OCI-LY3 (cell line): ENCODE data around the gene AAMP.

Source experiments
- H2AFZ ChIP-seq: fragments of 200-600, 300-600 bp; shearing (Covaris generic); 2 replicates; pipeline ENCODE4 v1.6.0; 2014; ENCODE audit warnings: antibody characterized with exemption, low read depth, low read length
- H3K27ac ChIP-seq: fragments of 200-600, 300-600 bp; sonication (generic); 2 replicates; pipeline ENCODE4 v1.5.1; 2014; ENCODE audit warnings: mild to moderate bottlenecking, low read length, moderate library complexity, mixed read lengths
- H3K27me3 ChIP-seq: fragments of 200-600, 300-600 bp; sonication (generic); 2 replicates; pipeline ENCODE4 v1.6.1; 2014; ENCODE audit warnings: low read depth, low read length, mixed read lengths
- H3K36me3 ChIP-seq: fragments of 200-600, 300-600 bp; sonication (generic); replicated peaks from 2 replicates; pipeline ENCODE3; 2014; ENCODE audit warnings: low read depth, low read length, mixed read lengths
- H3K4me1 ChIP-seq: fragments of 300-600, 200-600 bp; sonication (generic); 2 replicates; pipeline ENCODE4 v1.6.1; 2014; ENCODE audit warnings: low read length, mixed read lengths
- H3K4me2 ChIP-seq: fragments of 200-600, 300-600 bp; sonication (generic); 2 replicates; pipeline ENCODE4 v1.6.1; 2014; ENCODE audit warnings: low read length, mixed read lengths
- H3K4me3 ChIP-seq: fragments of 300-600, 200-600 bp; sonication (generic); 2 replicates; pipeline ENCODE4 v1.5.1; 2014; ENCODE audit warnings: antibody characterized with exemption, mild to moderate bottlenecking, low read length, moderate library complexity
- H3K79me2 ChIP-seq: fragments of 300-600, 200-600 bp; shearing (Covaris generic); 2 replicates; pipeline ENCODE4 v1.6.1; 2014; ENCODE audit warnings: mild to moderate bottlenecking, low read length, mixed read lengths
- H3K9ac ChIP-seq: fragments of 300-600, 200-600 bp; shearing (Covaris generic); 2 replicates; pipeline ENCODE4 v1.6.0; 2014; ENCODE audit warnings: mild to moderate bottlenecking, low read length, moderate library complexity
- H3K9me3 ChIP-seq: fragments of 200-600, 300-600 bp; shearing (Covaris generic); 2 replicates; pipeline ENCODE4 v1.6.1; 2014; ENCODE audit warnings: low read length, mixed read lengths; ENCODE audit not compliant: insufficient read depth
- H4K20me1 ChIP-seq: fragments of 200-600, 300-600 bp; sonication (generic); 2 replicates; pipeline ENCODE4 v1.6.1; 2016; ENCODE audit warnings: low read length, mixed read lengths; ENCODE audit not compliant: insufficient read depth
- EZH2phosphoT487 ChIP-seq: fragments of 200-600 bp; shearing (Covaris generic); IDR thresholded peaks from 2 replicates; pipeline ENCODE4 v1.6.1; 2018; ENCODE audit warnings: antibody characterized with exemption, mixed run types, low read depth
- TF ChIP-seq, protein P1 (sequence below): fragments of 200-600, 300-600 bp; sonication (generic); IDR thresholded peaks from 2 replicates; pipeline ENCODE4 v1.5.1; 2014; ENCODE audit warnings: antibody characterized with exemption, low read length, low read depth

AAMP gene, protein sequence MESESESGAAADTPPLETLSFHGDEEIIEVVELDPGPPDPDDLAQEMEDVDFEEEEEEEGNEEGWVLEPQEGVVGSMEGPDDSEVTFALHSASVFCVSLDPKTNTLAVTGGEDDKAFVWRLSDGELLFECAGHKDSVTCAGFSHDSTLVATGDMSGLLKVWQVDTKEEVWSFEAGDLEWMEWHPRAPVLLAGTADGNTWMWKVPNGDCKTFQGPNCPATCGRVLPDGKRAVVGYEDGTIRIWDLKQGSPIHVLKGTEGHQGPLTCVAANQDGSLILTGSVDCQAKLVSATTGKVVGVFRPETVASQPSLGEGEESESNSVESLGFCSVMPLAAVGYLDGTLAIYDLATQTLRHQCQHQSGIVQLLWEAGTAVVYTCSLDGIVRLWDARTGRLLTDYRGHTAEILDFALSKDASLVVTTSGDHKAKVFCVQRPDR

DNA sequence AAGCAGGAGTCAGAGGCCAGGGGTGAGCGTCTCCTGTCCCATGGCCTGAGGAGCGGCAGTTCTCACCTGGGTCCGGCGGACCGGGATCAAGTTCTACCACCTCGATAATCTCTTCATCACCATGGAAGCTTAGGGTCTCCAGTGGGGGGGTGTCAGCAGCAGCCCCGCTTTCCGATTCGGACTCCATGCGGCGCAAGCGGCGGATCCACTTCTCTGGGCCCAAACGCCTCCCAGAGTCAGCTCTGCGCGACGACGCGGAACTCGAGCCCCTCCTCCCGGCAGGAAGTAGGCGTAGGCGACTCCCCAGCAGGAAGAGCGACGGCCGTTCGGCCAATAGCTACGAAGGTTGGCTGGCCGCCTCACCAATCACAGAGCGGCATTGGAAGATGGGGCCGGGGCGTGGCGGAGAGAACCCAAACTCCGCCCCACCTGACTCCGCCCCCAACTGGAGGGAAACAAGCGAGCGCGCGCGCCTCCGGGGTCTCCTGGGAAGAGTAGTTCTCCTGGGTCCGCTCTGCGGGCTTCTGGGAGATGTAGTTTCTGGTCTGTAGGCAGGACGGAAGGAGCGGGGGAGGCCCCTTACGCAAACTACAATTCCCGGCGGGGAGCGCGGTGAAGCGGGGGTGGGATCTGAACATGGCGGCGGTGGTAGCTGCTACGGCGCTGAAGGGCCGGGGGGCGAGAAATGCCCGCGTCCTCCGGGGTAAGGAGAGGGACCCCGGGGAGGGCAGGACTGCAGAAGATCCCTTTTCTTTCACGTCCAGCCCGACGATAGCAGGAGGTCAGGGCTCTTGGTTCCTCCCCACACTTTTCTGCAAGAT, at the start of gene AAMP, which contains the start of gene PNKD:
Gene AAMP, minus strand, starts transcription at position 238 of the 821 bp plus-strand sequence. Its CDS starts 51 bp downstream, at position 187.
Gene PNKD, plus strand, starts transcription at position 620 of the 821 bp plus-strand sequence. Its CDS starts 17 bp downstream, at position 637.
- peak within 1 kb of the TSS; percentile 98 for H3K4me2 ChIP-seq
- no peaks in the 10 kb centered on the region for H3K36me3 ChIP-seq
- H3K79me2 ChIP-seq, result peaks cover 6% of the 10 kb centered on the region
- H3K9me3 ChIP-seq, result no peaks in the 10 kb centered on the region
- peak within 1 kb of the TSS; percentile 23; the same call in 1 of the 2 replicates for H2AFZ ChIP-seq
- H3K9ac ChIP-seq, result peak within 1 kb of the TSS; percentile 89
- peaks cover 16% of the 10 kb centered on the region for H3K4me1 ChIP-seq
- no peaks in the 10 kb centered on the region for H3K27me3 ChIP-seq
- H3K4me3 ChIP-seq, result peak within 1 kb of the TSS; percentile 99
- H3K27ac ChIP-seq, result peak within 1 kb of the TSS; percentile 30; the same call in 1 of the 2 replicates
- TF ChIP-seq, protein P1, sequence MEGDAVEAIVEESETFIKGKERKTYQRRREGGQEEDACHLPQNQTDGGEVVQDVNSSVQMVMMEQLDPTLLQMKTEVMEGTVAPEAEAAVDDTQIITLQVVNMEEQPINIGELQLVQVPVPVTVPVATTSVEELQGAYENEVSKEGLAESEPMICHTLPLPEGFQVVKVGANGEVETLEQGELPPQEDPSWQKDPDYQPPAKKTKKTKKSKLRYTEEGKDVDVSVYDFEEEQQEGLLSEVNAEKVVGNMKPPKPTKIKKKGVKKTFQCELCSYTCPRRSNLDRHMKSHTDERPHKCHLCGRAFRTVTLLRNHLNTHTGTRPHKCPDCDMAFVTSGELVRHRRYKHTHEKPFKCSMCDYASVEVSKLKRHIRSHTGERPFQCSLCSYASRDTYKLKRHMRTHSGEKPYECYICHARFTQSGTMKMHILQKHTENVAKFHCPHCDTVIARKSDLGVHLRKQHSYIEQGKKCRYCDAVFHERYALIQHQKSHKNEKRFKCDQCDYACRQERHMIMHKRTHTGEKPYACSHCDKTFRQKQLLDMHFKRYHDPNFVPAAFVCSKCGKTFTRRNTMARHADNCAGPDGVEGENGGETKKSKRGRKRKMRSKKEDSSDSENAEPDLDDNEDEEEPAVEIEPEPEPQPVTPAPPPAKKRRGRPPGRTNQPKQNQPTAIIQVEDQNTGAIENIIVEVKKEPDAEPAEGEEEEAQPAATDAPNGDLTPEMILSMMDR, result 0 out of 2 replicates have a peak, but pooled peaks have one; percentile 8
- no peak for TF ChIP-seq EZH2phosphoT487
- no peaks in the 10 kb centered on the region for H4K20me1 ChIP-seq

DNA sequence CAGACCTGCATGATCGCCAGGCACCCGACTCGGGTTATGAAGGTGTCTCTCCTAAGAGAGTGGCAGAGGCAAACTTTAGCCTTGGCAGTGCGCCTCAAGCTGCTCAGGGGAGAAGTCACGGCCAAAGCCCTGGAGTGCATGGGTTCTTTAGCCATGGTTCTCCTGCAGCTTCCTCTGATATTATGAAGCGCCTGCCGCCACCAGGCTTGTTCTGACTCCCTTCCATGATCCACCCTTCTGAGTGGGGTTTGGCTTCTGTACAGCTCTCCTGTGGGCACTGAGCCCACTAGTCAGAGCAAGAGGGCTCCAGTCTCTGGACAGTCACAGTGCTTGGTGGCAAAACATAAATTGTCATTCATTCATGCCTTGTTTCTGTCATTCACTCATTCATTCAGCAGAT, 48.3 kb upstream of the AAMP start:
- Histone ChIP-seq H3K27ac (no peak overlapping the region), H3K36me3 (no peaks in the 10 kb centered on the region), H3K9ac (no peak overlapping the region), H3K79me2 (no peaks in the 10 kb centered on the region), H3K4me1 (peaks cover 5% of the 10 kb centered on the region), H2AFZ (no peak overlapping the region), H4K20me1 (no peaks in the 10 kb centered on the region), H3K27me3 (no peaks in the 10 kb centered on the region), H3K4me3 (no peak overlapping the region), H3K9me3 (no peaks in the 10 kb centered on the region), H3K4me2 (no peak overlapping the region)
- TF ChIP-seq, protein P1, result no peak
- TF ChIP-seq EZH2phosphoT487, result no peak

DNA sequence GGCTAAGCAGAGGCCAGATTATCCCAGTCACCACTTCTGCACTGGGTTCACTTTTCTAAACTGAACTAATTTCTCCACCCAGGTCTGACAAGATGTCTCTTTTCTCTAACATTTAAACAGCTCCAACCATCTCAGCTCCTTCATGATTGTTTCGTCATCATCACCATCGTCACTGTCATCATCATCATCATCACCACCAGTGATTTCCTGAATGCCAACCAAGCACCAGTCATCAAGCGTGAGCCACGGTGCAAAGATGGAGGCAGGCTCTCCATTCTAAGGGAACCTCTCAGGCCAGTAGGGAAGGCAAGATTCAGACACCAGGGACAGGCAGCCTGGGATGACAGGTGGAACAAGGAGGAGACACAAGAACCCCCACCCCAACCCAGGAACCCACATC, 47.9 kb upstream of the AAMP start:
- Histone ChIP-seq H3K4me1 (peaks cover 5% of the 10 kb centered on the region), H3K27ac (no peak overlapping the region), H3K79me2 (no peaks in the 10 kb centered on the region), H3K27me3 (no peaks in the 10 kb centered on the region), H3K9ac (no peak overlapping the region), H3K4me2 (no peak overlapping the region), H3K9me3 (no peaks in the 10 kb centered on the region), H2AFZ (no peak overlapping the region), H3K4me3 (no peak overlapping the region), H4K20me1 (no peaks in the 10 kb centered on the region), H3K36me3 (no peaks in the 10 kb centered on the region)
- TF ChIP-seq EZH2phosphoT487, result no peak
- TF ChIP-seq, protein P1, result no peak

DNA sequence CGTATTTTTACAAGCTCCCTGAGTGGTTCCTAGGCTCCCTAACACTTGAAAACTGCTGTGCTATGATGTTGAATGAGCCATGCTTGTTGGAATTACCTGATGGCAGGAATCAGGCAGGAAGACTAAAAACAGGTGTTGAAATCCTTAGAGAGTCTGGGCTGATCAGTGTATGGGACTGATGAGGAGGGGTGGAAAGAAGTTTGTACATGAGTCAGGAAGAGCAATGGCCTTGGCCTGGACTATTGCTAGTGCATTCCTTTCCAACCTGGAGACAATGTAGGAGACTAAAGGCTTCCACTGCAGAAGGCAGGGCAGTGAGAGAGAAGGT, 47.3 kb upstream of the AAMP start:
- Histone ChIP-seq H3K27me3 (no peaks in the 10 kb centered on the region), H3K9ac (no peak overlapping the region), H3K79me2 (no peaks in the 10 kb centered on the region), H2AFZ (no peak overlapping the region), H3K9me3 (no peaks in the 10 kb centered on the region), H3K27ac (no peak overlapping the region), H3K4me2 (no peak overlapping the region), H3K36me3 (no peaks in the 10 kb centered on the region), H4K20me1 (no peaks in the 10 kb centered on the region), H3K4me3 (no peak overlapping the region), H3K4me1 (peaks cover 5% of the 10 kb centered on the region)
- TF ChIP-seq, protein P1, result no peak
- no peak for TF ChIP-seq EZH2phosphoT487
